ENCODE measurements around the gene TFCP2L1.

DNA sequence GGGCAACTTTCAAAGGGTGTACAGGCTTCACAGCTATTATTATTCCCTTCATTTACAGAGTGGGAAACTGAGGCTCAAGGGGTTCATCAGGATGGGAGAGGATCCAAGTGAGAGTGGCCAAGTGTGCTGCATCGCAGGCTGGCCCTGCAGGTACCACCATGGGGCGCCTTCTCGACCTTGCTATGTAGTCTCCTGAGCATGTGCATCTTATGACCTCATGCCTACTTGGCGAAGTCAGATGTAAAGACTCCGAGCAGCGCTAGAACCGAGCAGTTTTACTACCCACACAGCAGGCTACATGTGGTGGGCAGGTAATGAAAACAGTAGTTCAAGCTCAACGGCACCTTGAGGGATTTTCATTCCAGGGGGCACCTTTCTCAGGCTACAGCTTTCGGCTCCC is 42.0 kb downstream of the TFCP2L1 start:
- TF ChIP-seq, protein P1, sequence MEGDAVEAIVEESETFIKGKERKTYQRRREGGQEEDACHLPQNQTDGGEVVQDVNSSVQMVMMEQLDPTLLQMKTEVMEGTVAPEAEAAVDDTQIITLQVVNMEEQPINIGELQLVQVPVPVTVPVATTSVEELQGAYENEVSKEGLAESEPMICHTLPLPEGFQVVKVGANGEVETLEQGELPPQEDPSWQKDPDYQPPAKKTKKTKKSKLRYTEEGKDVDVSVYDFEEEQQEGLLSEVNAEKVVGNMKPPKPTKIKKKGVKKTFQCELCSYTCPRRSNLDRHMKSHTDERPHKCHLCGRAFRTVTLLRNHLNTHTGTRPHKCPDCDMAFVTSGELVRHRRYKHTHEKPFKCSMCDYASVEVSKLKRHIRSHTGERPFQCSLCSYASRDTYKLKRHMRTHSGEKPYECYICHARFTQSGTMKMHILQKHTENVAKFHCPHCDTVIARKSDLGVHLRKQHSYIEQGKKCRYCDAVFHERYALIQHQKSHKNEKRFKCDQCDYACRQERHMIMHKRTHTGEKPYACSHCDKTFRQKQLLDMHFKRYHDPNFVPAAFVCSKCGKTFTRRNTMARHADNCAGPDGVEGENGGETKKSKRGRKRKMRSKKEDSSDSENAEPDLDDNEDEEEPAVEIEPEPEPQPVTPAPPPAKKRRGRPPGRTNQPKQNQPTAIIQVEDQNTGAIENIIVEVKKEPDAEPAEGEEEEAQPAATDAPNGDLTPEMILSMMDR (IDR thresholded peaks at IDR 0.05) = no peak
- TF ChIP-seq POLR2AphosphoS5 (IDR thresholded peaks at IDR 0.05) = no peak
- no peak for TF ChIP-seq POLR2A (IDR thresholded peaks at IDR 0.05)
